GDM1 (cell line): ENCODE data around the gene MYL6.
A peak's percentile ranks its signal among the peaks of the same experiment; 100 is the strongest.

ENCODE experiments used
- DNase-seq: peaks from one replicate; lab custom pipeline; 2025; lab: John Stamatoyannopoulos, UW

Gene MYL6

DNA sequence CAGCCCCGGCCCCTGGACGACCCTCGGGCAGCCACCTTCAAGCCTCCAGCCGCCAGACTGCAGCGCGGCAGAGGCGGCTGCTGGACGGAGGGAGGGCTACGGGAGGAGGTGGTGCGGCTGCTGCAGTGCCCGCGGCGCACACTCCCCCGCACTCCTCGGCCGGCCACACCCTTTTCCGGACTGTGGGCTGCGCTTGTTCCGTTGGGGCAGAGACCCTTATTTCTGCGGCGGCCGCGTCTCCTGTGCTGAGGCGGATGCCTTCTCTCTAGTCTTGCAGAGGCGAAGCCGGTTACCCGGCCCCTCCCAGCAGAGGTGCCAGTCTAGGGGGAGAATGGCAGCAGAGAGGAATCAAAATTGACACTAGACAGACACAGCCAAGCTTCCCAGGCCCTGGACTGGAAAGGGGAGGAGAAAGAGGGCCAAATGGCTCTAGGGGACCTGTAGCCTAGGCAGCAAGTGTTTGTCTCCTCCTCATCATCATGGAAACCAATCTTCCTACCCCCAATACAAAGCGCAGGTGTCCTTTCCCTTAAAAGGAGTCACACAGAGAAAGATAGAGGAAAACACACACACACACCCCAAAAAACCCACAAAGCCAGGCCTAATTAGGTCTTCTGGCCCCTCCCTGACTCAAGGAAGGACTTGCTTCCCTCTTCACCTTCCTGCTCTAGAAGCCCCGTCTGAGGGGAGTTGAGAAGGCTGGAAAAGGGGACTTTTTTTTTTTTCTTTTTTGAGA, 28.8 kb upstream of the MYL6 start:
- peak; percentile 82 for DNase-seq

DNA sequence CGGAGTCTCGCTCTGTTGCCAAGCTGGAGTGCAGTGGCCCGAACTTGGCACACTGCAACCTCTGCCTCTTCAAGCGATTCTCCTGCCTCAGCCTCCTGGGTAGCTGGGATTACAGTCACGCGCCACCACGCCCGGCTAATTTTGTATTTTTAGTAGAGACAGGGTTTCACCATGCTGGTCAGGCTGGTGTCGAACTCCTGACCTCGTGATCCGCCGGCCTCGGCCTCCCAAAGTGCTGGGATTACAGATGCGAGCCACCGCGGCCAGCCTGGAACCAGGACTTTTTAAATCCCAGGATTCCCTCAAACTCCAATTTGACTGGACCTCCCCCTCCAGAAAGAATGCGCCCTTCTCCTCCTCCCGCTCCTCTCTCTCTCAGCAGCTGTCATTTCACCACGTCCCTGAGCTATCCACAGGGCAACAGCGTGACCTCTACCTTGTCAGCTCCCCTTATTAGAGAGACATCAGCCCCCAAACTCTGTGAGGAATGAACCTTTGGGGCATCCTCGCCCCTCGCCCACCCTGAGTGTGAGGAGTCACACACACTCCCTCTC, 28.1 kb upstream of the MYL6 start:
- DNase-seq: no peak

DNA sequence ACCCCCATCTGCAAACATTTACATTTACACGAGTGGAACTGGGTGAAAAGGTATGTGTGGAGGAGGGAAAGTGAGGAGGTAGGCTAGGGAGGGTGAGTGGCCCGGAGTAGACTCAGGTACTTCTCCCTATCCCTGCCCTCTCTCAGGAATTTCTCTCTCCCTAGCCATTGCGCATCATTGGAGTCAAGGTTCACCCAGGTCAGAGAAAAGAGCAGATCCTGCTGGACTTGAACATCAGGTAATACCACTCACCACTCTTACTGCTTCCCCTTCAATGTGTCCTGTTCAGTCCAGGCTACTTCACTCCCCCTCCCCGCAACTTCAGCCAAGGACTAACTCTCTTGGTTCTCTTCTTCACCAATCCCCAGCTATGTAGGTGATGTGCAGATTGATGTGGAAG, 27.3 kb upstream of the MYL6 start:
- DNase-seq: no peak

DNA sequence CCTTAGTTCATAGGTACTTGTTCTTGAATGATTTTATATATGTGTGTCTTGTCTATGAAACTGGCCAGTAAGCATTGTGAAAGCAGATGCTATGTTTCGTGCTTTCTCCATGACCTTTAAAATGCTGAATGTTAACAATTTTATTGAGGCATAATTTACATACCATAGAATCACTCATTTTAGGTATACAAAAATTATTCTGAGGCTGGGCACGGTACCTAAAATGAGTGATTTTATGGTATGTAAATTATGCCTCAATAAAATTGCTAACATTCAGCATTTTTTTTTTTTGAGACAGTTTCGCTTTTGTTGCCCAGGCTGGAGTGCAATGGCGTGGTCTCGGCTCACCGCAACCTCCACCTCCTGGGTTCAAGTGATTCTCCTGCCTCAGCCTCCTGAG, 23.3 kb upstream of the MYL6 start:
- no peak for DNase-seq

DNA sequence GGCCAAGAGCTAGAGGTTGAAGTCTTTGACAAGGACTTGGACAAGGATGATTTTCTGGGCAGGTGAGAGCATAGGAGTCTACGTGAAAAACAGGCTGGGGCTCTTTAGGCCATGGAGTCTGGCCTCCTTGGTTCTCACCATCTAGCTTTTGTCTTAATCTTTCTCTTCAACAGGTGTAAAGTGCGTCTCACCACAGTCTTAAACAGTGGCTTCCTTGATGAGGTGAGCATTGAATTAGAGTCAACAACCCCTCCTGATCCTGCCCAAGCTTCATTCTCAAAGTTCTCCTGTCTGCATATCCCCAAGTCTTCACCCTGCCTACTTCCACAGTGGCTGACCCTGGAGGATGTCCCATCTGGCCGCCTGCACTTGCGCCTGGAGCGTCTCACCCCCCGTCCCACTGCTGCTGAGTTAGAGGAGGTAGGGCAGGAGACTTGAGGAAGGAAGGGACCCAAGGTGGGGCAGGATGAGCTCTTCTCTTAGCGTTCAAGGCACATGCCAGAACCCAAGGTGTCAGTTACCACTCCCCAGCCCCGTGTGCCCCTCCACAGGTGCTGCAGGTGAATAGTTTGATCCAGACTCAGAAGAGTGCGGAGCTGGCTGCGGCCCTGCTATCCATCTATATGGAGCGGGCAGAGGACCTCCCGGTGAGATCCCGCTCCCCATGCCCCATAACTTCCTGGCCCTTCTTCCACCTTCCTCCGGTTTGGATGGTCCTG, 20.1 kb upstream of the MYL6 start:
- DNase-seq: no peak

GRCh38 chr12:56141946-56142784, 16.0 kb upstream of the MYL6 start:
- DNase-seq: no peak

- no peak for DNase-seq
Measured at GRCh38 chr12:56143217-56143616, 14.9 kb upstream of the MYL6 start.

- no peak for DNase-seq
Measured at GRCh38 chr12:56143870-56144269, 14.3 kb upstream of the MYL6 start.

DNA sequence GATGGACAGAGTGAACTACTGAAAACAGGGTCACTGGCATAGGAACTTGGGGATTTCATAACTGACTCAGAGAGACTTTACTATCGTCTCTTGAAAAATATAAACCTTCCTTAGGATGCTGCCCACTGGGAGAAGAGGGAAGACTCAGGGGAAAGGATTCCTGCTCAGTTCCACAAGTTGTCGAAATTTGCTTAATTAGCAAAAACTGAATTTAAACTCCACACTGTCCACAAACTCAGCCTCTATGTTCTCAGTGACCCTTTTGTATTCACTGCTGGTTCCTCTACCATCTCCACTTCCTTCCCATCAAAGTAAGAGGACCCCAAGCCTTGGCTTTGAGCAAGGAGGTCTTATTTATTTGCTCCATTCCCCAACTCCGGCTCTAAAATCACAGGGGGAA, 12.9 kb upstream of the MYL6 start:
- no peak for DNase-seq

DNA sequence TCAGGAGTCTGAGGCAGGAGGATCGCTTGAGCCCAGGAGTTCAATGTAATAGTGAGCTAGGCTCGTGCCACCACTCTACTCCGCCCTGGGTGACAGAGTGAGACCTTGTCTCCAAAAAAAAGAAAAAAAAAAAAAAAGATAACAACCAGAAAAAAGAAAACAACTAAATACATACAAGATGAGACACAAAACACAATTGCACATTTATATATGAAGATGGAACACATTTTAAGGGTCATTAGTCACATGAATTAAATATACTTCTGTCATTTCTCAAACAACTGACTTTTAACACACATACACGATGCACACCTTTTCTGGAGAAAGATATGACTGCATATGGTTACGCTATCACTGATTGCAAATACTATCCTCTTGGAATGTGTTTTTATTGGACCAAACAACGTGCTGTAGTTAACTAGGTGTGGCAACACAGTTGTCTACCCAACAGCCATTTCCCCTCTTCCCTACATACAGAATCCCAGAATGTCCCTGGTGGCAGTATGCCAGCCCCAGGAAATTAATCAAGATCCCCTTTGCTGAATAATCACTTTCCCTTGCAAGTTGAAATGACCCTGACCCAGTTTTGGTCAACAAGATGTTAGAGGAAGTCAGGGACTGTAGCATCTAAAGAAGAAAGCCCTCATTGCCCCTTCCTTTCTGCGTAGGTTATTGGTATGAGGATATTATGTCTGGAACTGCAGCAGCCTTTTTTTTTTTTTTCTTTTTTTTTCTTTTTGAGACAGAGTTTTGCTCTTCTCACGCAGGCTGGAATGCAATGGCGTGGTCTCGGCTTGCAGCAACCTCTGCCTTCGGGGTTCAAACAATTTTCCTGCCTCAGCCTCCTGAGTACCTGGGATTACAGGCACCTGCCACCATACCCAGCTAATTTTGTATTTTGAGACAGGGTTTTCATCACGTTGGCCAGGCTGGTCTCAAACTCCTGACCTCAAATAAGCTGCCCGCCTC, 11.4 kb upstream of the MYL6 start:
- no peak for DNase-seq

- no peak for DNase-seq
Measured at GRCh38 chr12:56150563-56150962, 7.6 kb upstream of the MYL6 start.

- DNase-seq: no peak
Measured at GRCh38 chr12:56151672-56152131, 6.5 kb upstream of the MYL6 start.

DNA sequence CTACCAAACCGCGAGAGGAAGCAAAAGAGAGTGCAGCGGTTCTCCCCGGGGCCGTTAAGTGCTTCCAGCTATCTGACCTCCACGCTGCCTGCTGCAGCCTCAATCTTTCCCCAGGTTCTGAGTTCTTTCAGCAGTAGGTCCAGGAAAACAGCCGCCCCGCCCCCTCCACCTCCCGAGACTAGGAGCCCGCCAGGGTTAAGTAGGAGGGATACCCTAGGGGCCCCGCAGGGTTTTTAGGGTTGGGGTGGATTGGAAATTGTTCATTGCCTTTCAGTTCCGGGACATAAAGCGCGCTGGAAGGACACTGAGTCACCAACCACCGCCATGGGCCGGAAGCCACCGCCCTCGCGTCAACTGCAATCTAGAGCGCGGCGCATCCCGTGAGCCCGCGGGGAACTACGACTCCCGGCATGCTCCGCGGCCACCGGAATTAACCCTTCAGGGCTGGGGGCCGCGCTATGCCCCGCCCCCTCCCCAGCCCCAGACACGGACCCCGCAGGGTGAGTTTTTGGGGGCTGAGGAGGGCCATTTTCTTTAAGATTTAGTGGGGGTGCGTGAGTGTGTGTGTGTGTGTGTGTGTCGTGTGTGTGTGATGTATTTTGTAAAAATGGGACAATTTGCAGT, 5.9 kb upstream of the MYL6 start, which contains the start of gene MYL6B:
MYL6B (plus strand) TSS at position 456 of the 624 bp plus-strand sequence. CDS start 1,332 bp downstream, outside the sequence.
- peak; percentile 89 for DNase-seq

GRCh38 chr12:56152756-56153677, 5.1 kb upstream of the MYL6 start:
- no peak for DNase-seq

DNA sequence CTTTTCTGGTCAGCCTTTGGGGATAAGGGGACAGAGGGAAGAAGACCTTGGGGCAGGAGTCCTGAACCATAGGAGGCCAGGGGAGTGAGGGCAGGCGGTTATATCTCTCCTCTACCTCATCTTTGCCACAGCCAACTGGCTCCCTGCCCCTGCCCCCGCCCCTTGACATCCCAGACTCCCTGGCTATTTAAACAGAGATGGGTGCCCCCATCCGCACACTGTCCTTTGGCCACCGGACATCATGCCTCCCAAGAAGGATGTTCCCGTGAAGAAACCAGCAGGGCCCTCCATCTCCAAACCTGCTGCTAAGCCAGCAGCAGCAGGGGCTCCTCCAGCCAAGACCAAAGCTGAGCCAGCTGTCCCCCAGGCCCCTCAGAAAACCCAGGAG, 4.5 kb upstream of the MYL6 start:
- no peak for DNase-seq

- no peak for DNase-seq
Measured at GRCh38 chr12:56154246-56154771, 3.9 kb upstream of the MYL6 start.

GRCh38 chr12:56154818-56155217, 3.3 kb upstream of the MYL6 start:
- DNase-seq: no peak

DNA sequence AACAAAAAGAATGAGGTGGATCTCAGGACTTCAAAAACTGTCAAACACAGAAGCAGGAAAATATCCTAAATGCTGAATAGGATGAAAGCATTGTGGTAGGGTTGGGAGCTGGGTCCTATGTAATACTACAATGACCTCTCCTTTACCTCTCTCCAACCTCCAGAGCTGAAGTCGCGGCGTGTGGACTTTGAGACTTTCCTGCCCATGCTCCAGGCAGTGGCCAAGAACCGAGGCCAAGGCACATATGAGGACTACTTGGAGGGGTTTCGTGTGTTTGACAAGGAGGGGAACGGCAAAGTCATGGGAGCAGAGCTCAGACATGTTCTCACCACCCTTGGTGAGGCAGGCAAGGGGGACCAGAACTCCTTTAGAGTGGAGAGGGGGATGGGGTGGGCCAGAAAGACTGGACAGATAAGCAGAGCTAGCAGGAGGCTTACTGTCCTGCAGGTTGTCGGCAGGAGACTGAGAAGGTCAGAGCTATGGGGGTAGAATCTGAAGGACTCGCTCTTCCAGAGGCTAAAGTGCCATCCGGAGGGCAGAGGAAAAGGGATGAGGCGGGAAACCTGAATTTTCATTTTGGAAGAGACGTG, 2.8 kb upstream of the MYL6 start:
- DNase-seq: no peak
